Progenitor cell of endocrine pancreas (in vitro differentiated cells): ENCODE results near the gene GDF15. TPM values are rescaled to one million over a fixed set of nuclear protein-coding genes. Genes with fewer than 3 reads are reported as not detected.

Source experiments
- DNase-seq: peaks from one replicate; pipeline ENCODE4 v3.0.0; 2021; ENCODE audit warnings: low spot score; ENCODE audit not compliant: unreplicated experiment
- H3K27ac Mint-ChIP-seq: 2 replicates; pipeline ENCODE4 v1.8.0; 2021; ENCODE audit warnings: mild to moderate bottlenecking, moderate library complexity, mixed read lengths
- H3K27me3 Mint-ChIP-seq: 2 replicates; pipeline ENCODE4 v1.8.0; 2021; ENCODE audit warnings: mixed read lengths
- H3K36me3 Mint-ChIP-seq: 2 replicates; pipeline ENCODE4 v1.8.0; 2022; ENCODE audit warnings: mixed read lengths; ENCODE audit not compliant: insufficient read depth
- H3K4me1 Mint-ChIP-seq: 2 replicates; pipeline ENCODE4 v1.8.0; 2021; ENCODE audit warnings: low read depth, mixed read lengths
- H3K4me3 Mint-ChIP-seq: 2 replicates; pipeline ENCODE4 v1.8.0; 2021; ENCODE audit warnings: low read depth, mild to moderate bottlenecking, moderate library complexity, mixed read lengths
- H3K9me3 Mint-ChIP-seq: 2 replicates; pipeline ENCODE4 v1.8.0; 2021; ENCODE audit warnings: low read depth, mixed read lengths
- CTCF ChIP-seq: fragments of 200-600 bp; sonication (generic); IDR thresholded peaks from one replicate; pipeline ENCODE4 v1.5.0; 2021; ENCODE audit warnings: antibody characterized with exemption, mild to moderate bottlenecking; ENCODE audit not compliant: unreplicated experiment
- total RNA-seq: library from RNA; stranded (reverse); gene quantifications from 2 replicates; pipeline ENCODE4 v1.2.1, GENCODE V29; 2021

Gene GDF15
- total RNA-seq, 1 donor from 2014 or later = 10.5 TPM

GRCh38 chr19:18424122-18424889, 38.3 kb downstream of the GDF15 start:
- Mint-ChIP-seq H3K36me3 (no peaks in the 10 kb centered on the region), H3K4me3 (no peak overlapping the region), H3K9me3 (no peaks in the 10 kb centered on the region), H3K27ac (no peak overlapping the region), H3K4me1 (peaks cover 2% of the 10 kb centered on the region), H3K27me3 (peaks cover 27% of the 10 kb centered on the region)
- DNase-seq = no peak
- TF ChIP-seq CTCF = no peak

GRCh38 chr19:18424890-18425514, 39.0 kb downstream of the GDF15 start:
- H3K4me3 Mint-ChIP-seq = no peak overlapping the region
- DNase-seq = no peak
- peaks cover 2% of the 10 kb centered on the region for H3K4me1 Mint-ChIP-seq
- H3K27ac Mint-ChIP-seq = no peak overlapping the region
- no peak for TF ChIP-seq CTCF
- H3K36me3 Mint-ChIP-seq = no peaks in the 10 kb centered on the region
- H3K27me3 Mint-ChIP-seq = peaks cover 27% of the 10 kb centered on the region
- no peaks in the 10 kb centered on the region for H3K9me3 Mint-ChIP-seq

- H3K27me3 Mint-ChIP-seq = peaks cover 20% of the 10 kb centered on the region
- no peak overlapping the region for H3K27ac Mint-ChIP-seq
- no peaks in the 10 kb centered on the region for H3K9me3 Mint-ChIP-seq
- TF ChIP-seq CTCF = no peak
- H3K4me1 Mint-ChIP-seq = peaks cover 1% of the 10 kb centered on the region
- H3K4me3 Mint-ChIP-seq = no peak overlapping the region
- no peaks in the 10 kb centered on the region for H3K36me3 Mint-ChIP-seq
- DNase-seq = no peak
Measured at GRCh38 chr19:18425515-18426415, 39.8 kb downstream of the GDF15 start.

- Mint-ChIP-seq H3K27ac (no peak overlapping the region), H3K4me3 (no peak overlapping the region), H3K9me3 (no peaks in the 10 kb centered on the region), H3K27me3 (peaks cover 13% of the 10 kb centered on the region), H3K4me1 (peaks cover 1% of the 10 kb centered on the region), H3K36me3 (no peaks in the 10 kb centered on the region)
- TF ChIP-seq CTCF = no peak
- DNase-seq = no peak
Measured at GRCh38 chr19:18426416-18426767, 40.4 kb downstream of the GDF15 start.

- Mint-ChIP-seq H3K27ac (no peak overlapping the region), H3K4me1 (peaks cover 3% of the 10 kb centered on the region), H3K36me3 (no peaks in the 10 kb centered on the region), H3K4me3 (no peak overlapping the region), H3K27me3 (peaks cover 10% of the 10 kb centered on the region), H3K9me3 (no peaks in the 10 kb centered on the region)
- TF ChIP-seq CTCF = no peak
- no peak for DNase-seq
Measured at GRCh38 chr19:18427080-18427742, 41.3 kb downstream of the GDF15 start.
